HepG2 (cell line): ENCODE measurements around the gene PRR14. TPM values are rescaled to one million over a fixed set of nuclear protein-coding genes. Genes with fewer than 3 reads are reported as not detected.

Experiments
- HINFP ChIP-seq: sonication (generic); formaldehyde crosslinking; IDR thresholded peaks from 2 replicates; pipeline ENCODE4 v1.4.0; 2020; ENCODE audit warnings: low read depth, mild to moderate bottlenecking, missing genetic modification reagents
- HOXA9 ChIP-seq: sonication (generic); formaldehyde crosslinking; IDR thresholded peaks from 2 replicates; pipeline ENCODE4 v1.8.1; 2022; ENCODE audit warnings: missing genetic modification reagents, mild to moderate bottlenecking, moderate library complexity, borderline replicate concordance
- PAXIP1 ChIP-seq: sonication (generic); formaldehyde crosslinking; conservative IDR thresholded peaks from 2 replicates; pipeline ENCODE4 v1.4.0; 2020; ENCODE audit warnings: mild to moderate bottlenecking, missing genetic modification reagents, moderate library complexity
- RARG ChIP-seq: sonication (generic); formaldehyde crosslinking; IDR thresholded peaks from 2 replicates; pipeline ENCODE4 v1.4.0; 2020; ENCODE audit warnings: low read depth, mild to moderate bottlenecking, missing genetic modification reagents
- SALL2 ChIP-seq: sonication (generic); formaldehyde crosslinking; IDR thresholded peaks from 2 replicates; pipeline ENCODE4 v1.8.1; 2023; ENCODE audit warnings: mild to moderate bottlenecking, missing genetic modification reagents, inconsistent platforms
- SKIL ChIP-seq: sonication (generic); formaldehyde crosslinking; IDR thresholded peaks from 2 replicates; pipeline ENCODE4 v1.8.0; 2022; ENCODE audit warnings: missing genetic modification reagents, mild to moderate bottlenecking, moderate library complexity, borderline replicate concordance
- SMAD9 ChIP-seq: sonication (generic); formaldehyde crosslinking; IDR thresholded peaks from 2 replicates; pipeline ENCODE4 v1.5.1; 2020; ENCODE audit warnings: mild to moderate bottlenecking, missing genetic modification reagents
- SMARCC2 ChIP-seq: fragments of 450-650 bp; IDR thresholded peaks from 2 replicates; pipeline ENCODE4 v1.6.1; 2017; ENCODE audit warnings: antibody characterized with exemption, mild to moderate bottlenecking
- SNAI1 ChIP-seq: sonication (generic); formaldehyde crosslinking; IDR thresholded peaks from 2 replicates; pipeline ENCODE4 v1.5.0; 2020; ENCODE audit warnings: mild to moderate bottlenecking, missing genetic modification reagents, borderline replicate concordance
- SRSF4 ChIP-seq: fragments of 200-400 bp; formaldehyde crosslinking; IDR thresholded peaks from one replicate; pipeline ENCODE4 v1.6.1; 2018; ENCODE audit warnings: mild to moderate bottlenecking, low read depth, low read length, moderate library complexity; ENCODE audit not compliant: poor library complexity, severe bottlenecking
- ZNF12 ChIP-seq: sonication (generic); formaldehyde crosslinking; IDR thresholded peaks from 2 replicates; pipeline ENCODE4 v1.5.0; 2020; ENCODE audit warnings: missing genetic modification reagents
- ZNF543 ChIP-seq: sonication (generic); formaldehyde crosslinking; IDR thresholded peaks from 2 replicates; pipeline ENCODE4 v1.4.0; 2020; ENCODE audit warnings: mild to moderate bottlenecking, missing genetic modification reagents
- ZNF563 ChIP-seq: sonication (generic); formaldehyde crosslinking; IDR thresholded peaks from 2 replicates; pipeline ENCODE4 v1.8.0; 2022; ENCODE audit warnings: mild to moderate bottlenecking, moderate library complexity, missing genetic modification reagents
- ZNF710 ChIP-seq: sonication (generic); formaldehyde crosslinking; IDR thresholded peaks from 2 replicates; pipeline ENCODE4 v1.5.0; 2020; ENCODE audit warnings: mild to moderate bottlenecking, missing genetic modification reagents, borderline replicate concordance
- ZNF749 ChIP-seq: sonication (generic); formaldehyde crosslinking; IDR thresholded peaks from 2 replicates; pipeline ENCODE4 v1.8.0; 2022; ENCODE audit warnings: mild to moderate bottlenecking, missing genetic modification reagents, moderate library complexity, borderline replicate concordance
- ZNF792 ChIP-seq: IDR thresholded peaks from 2 replicates; pipeline ENCODE4 v1.6.1; 2016
- ZSCAN25 ChIP-seq: sonication (generic); formaldehyde crosslinking; IDR thresholded peaks from 2 replicates; pipeline ENCODE4 v1.8.0; 2022; ENCODE audit warnings: mild to moderate bottlenecking, missing genetic modification reagents
- polyA plus RNA-seq, 8 experiments: library from polyadenylated mRNA; depleted of rRNA in 3 of 8; stranded (reverse) in 7 of 8; unstranded in 1 of 8; fragments of >200 nt; fragmentation: Illumina TruSeq in 4 of 8; extraction: Trizol in 4 of 8; gene quantifications; 2 replicates each; pipeline versions ENCODE4 v1.2.1 to v1.2.3, GENCODE V29; 2011 to 2016; ENCODE audit warnings: low read depth in 4 of 8, missing spikeins in 1 of 8, mixed read lengths in 1 of 8; ENCODE audit not compliant: insufficient read depth in 1 of 8
- total RNA-seq, 5 experiments: library from RNA; depleted of rRNA; stranded (reverse); fragments of >200 nt; fragmentation: Illumina TruSeq; extraction: Trizol; gene quantifications; 2 replicates each; pipeline ENCODE4 v1.2.3, GENCODE V29; 2016; ENCODE audit warnings: low read depth in 1 of 5
- TF ChIP-seq, protein P1 (sequence below): sonication (generic); formaldehyde crosslinking; IDR thresholded peaks from 2 replicates; pipeline ENCODE4 v1.8.0; 2022; ENCODE audit warnings: mild to moderate bottlenecking, missing genetic modification reagents, moderate library complexity

Gene PRR14
- total and polyA plus RNA-seq, 2 of the 13 experiments (the other 11 are each of a cell fraction or from before 2014, with no cell fraction given): 8.4 to 11.0 TPM

DNA sequence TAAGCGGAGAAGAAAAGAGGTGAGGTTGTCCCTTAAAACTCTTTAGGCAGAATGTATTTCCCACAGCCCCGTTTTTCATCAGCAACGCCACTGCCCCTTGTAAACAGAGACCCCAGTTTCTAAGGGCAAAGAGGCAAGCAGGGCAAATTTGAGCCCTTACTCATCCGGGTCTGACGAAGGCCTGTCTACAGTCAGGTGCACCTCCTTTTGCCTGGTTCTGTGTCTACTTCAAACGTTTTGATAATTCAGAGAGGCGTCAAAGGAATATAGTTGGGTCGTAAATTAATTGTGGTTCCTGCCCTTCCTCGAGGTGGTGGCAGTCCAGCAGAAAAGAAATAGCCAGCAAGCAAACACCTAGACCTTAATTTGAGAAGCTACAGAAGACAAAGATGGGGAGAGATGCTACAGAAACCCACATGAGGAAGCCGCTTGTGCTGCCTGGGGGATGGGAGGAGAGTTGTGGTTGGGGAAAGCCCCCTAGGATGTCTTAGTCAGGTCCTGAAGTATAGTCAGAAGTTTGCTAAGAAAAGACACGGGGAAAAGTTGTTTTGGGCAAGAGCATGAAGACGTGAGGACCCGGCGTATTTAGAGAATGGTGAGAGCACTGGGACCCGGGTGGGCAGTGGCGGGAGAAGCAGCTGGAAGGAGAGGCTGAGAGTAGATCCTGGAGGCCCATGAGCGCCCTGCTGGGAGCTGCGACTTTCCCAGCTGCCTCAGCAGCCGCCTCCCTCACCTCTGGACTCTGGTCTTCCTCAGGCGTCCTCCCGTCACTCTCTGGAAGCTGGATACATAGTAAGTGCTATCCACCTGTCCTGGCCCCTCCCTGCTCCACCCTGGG, 9.9 kb downstream of the PRR14 start (continued):
- no peak for TF ChIP-seq ZSCAN25 (CRISPR knock-in tag)
- TF ChIP-seq ZNF710 (CRISPR knock-in tag): no peak
- TF ChIP-seq ZNF749 (CRISPR knock-in tag): no peak
- no peak for TF ChIP-seq SMARCC2
- no peak for TF ChIP-seq HOXA9 (CRISPR knock-in tag)
- no peak for TF ChIP-seq ZNF12
- TF ChIP-seq, protein P1, sequence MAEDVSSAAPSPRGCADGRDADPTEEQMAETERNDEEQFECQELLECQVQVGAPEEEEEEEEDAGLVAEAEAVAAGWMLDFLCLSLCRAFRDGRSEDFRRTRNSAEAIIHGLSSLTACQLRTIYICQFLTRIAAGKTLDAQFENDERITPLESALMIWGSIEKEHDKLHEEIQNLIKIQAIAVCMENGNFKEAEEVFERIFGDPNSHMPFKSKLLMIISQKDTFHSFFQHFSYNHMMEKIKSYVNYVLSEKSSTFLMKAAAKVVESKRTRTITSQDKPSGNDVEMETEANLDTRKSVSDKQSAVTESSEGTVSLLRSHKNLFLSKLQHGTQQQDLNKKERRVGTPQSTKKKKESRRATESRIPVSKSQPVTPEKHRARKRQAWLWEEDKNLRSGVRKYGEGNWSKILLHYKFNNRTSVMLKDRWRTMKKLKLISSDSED: no peak
- no peak for TF ChIP-seq SKIL (CRISPR knock-in tag)
- no peak for TF ChIP-seq PAXIP1 (CRISPR knock-in tag)
- TF ChIP-seq SRSF4: no peak
- TF ChIP-seq HINFP (CRISPR knock-in tag): no peak
- TF ChIP-seq SMAD9 (CRISPR knock-in tag): no peak
- no peak for TF ChIP-seq ZNF543 (CRISPR knock-in tag)
- no peak for TF ChIP-seq RARG (CRISPR knock-in tag)
- TF ChIP-seq ZNF792 (CRISPR knock-in tag): no peak
- no peak for TF ChIP-seq SNAI1
- no peak for TF ChIP-seq SALL2 (CRISPR knock-in tag)
- TF ChIP-seq ZNF563 (CRISPR knock-in tag): no peak
